ENCODE data around the gene AFAP1. TPM values are rescaled to one million over a fixed set of nuclear protein-coding genes. Genes with fewer than 3 reads are reported as not detected.
A peak's percentile ranks its signal among the peaks of the same experiment; 100 is the strongest.

Gene AFAP1
- total RNA-seq, 4 donors from 2014 or later, result 25.1 to 56.9 (median 26.4) TPM

DNA sequence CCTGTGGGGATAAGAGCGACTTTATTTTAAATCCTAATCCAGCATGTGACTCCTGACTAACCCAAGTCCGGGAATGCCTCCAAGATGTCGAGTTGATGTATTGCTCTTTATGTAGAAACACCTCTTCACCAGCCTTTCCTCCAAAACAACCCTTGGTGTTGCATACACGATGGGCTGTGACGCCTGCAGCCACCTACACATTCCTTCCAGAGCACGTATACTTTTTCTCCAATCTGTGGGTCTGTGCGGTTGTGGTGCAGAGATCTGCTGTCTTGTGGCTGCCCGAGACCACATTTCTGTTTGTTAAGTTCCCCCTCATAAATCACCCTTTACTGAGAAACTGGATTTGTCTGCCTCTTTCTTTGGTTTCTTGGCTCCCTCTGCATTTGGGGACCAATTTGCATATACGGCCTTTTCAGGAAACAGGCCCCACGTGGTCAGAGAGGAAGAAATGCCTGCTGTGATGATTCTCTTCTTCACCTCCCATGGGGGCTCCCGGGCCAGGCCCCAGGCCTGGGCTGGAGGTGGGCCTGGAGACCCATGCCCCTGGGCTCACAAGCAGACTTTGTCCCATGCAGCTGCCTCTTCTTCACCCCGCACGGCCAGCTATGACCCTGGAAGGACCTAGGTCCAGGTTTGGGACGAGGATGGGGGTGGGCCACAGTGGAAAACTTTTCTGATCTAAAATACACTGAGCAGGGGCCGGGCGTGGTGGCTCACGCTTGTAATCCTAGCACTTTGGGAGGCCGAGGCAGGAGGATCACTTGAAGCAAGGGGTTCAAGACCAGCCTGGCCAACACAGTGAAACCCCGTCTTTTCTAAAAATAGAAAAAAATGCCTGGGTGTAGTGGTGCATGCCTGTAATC, 21.4 kb upstream of the AFAP1 start:
- peak; percentile 60 to 79 (median 64) for TF ChIP-seq POLR2AphosphoS5 (IDR thresholded peaks at IDR 0.05)
- no peak for TF ChIP-seq POLR2A (IDR thresholded peaks at IDR 0.05)
- Histone ChIP-seq H3K4me1 (peaks cover 12 to 58% (median 27%) of the 10 kb centered on the region in 4 donors), H3K36me3 (no peaks in the 10 kb centered on the region), H3K27me3 (no peaks in the 10 kb centered on the region), H3K4me3 (no peak overlapping the region), H3K9me3 (no peaks in the 10 kb centered on the region), H3K27ac (peak overlapping the region; percentile 72 to 81 (median 78))
- in situ Hi-C loops (cut with MboI; ENCODE audit: low pct_ligation_motif_present in 1 of 4, low pct_unique_long_range_greater_than_20kb in 1 of 4, low sequenced_read_pairs in 3 of 4) (no loop called here), intact Hi-C loops (cut with DNase I; ENCODE audit: low total_unique reads) (loop anchor here (10.0 kb wide), 1 partner anchor 66 kb away; no protein-coding TSS in a partner anchor)
- 19 to 46% methylated on average over 7 to 19 of the region's 19 CpGs for WGBS, 2 donors (ENCODE audit: low coverage in 1 of 2)
- DNase-seq, result no peak

DNA sequence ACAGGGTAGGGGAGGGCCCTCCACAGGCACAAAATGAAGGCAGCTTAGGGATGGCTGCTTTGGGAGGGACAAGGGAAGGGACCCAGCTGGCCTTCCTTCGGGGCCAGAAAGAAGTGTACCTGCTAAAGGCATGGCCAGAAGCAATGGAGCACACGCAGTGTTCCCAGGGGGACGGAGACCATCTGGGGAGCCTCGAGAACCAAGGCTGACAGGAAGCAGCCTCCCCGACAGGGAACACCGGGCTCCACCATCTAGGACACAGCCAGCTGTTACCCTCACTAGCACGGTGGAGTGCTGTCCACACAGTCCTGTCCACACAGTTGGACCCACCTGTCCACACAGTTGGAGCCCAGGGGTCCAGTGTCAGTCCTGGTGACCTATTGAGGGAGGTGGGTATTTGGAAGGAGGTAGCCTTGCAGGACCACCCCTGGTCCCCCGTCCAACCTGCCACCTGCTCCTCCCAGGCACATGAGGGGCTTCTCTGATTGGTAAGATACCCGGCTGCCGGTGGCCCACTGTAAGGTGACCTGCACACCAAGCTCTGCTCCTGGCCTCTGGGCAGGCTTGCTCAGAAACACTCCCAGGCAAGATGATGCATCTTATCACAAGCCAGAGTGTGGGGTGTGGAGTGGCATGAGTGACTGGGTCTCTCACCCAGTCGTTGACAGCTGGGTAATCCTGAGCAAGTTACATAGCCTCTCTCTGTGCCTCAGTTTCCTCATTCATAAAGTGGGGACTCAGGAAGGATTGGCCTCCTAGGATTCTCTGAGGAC, 20.5 kb upstream of the AFAP1 start:
- WGBS, 2 donors (ENCODE audit: low coverage in 1 of 2), result 79 to 80% methylated on average over 1 to 11 of the region's 11 CpGs
- H3K27ac ChIP-seq, result peak overlapping the region; percentile 72 to 81 (median 78)
- in situ Hi-C loops (cut with MboI; ENCODE audit: low pct_ligation_motif_present in 1 of 4, low pct_unique_long_range_greater_than_20kb in 1 of 4, low sequenced_read_pairs in 3 of 4), result no loop called here

GRCh38 chr4:7959078-7959477, 19.4 kb upstream of the AFAP1 start:
- WGBS, 2 donors (ENCODE audit: low coverage in 1 of 2), result 72% methylated on average over 7 of the region's 7 CpGs; no CpG with 5 or more reads in 1 of the 2 donors
- TF ChIP-seq, protein P1, sequence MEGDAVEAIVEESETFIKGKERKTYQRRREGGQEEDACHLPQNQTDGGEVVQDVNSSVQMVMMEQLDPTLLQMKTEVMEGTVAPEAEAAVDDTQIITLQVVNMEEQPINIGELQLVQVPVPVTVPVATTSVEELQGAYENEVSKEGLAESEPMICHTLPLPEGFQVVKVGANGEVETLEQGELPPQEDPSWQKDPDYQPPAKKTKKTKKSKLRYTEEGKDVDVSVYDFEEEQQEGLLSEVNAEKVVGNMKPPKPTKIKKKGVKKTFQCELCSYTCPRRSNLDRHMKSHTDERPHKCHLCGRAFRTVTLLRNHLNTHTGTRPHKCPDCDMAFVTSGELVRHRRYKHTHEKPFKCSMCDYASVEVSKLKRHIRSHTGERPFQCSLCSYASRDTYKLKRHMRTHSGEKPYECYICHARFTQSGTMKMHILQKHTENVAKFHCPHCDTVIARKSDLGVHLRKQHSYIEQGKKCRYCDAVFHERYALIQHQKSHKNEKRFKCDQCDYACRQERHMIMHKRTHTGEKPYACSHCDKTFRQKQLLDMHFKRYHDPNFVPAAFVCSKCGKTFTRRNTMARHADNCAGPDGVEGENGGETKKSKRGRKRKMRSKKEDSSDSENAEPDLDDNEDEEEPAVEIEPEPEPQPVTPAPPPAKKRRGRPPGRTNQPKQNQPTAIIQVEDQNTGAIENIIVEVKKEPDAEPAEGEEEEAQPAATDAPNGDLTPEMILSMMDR (IDR thresholded peaks at IDR 0.05), result no peak
- intact Hi-C loops (cut with DNase I; ENCODE audit: low total_unique reads) (no loop called here), in situ Hi-C loops (cut with MboI; ENCODE audit: low pct_ligation_motif_present in 1 of 4, low pct_unique_long_range_greater_than_20kb in 1 of 4, low sequenced_read_pairs in 3 of 4) (no loop called here)
- peak overlapping the region; percentile 27 to 81 (median 76) for H3K27ac ChIP-seq
- peaks cover 0 to 4% of the 10 kb centered on the region in 2 donors for H3K9me3 ChIP-seq
- no peaks in the 10 kb centered on the region for H3K36me3 ChIP-seq
- DNase-seq, result no peak
- no peaks in the 10 kb centered on the region for H3K27me3 ChIP-seq
- peaks cover 14 to 54% (median 25%) of the 10 kb centered on the region in 4 donors for H3K4me1 ChIP-seq
- H3K4me3 ChIP-seq, result no peak overlapping the region

More for the DNA sequence above, 20.5 kb upstream of the AFAP1 start:
- Histone ChIP-seq H3K36me3 (no peaks in the 10 kb centered on the region), H3K9me3 (no peaks in the 10 kb centered on the region), H3K27me3 (no peaks in the 10 kb centered on the region), H3K4me3 (no peak overlapping the region), H3K4me1 (peaks cover 14 to 60% (median 27%) of the 10 kb centered on the region in 4 donors)
- TF ChIP-seq POLR2AphosphoS5 (IDR thresholded peaks at IDR 0.05), result no peak
- no peak for TF ChIP-seq EP300 (IDR thresholded peaks at IDR 0.05; ENCODE audit: low read depth)
- TF ChIP-seq, protein P1 (IDR thresholded peaks at IDR 0.05), result no peak
- TF ChIP-seq POLR2A (IDR thresholded peaks at IDR 0.05), result no peak
- intact Hi-C loops (cut with DNase I; ENCODE audit: low total_unique reads), result loop anchor here (10.0 kb wide), 1 partner anchor 65 kb away; no protein-coding TSS in a partner anchor
- DNase-seq, result no peak

DNA sequence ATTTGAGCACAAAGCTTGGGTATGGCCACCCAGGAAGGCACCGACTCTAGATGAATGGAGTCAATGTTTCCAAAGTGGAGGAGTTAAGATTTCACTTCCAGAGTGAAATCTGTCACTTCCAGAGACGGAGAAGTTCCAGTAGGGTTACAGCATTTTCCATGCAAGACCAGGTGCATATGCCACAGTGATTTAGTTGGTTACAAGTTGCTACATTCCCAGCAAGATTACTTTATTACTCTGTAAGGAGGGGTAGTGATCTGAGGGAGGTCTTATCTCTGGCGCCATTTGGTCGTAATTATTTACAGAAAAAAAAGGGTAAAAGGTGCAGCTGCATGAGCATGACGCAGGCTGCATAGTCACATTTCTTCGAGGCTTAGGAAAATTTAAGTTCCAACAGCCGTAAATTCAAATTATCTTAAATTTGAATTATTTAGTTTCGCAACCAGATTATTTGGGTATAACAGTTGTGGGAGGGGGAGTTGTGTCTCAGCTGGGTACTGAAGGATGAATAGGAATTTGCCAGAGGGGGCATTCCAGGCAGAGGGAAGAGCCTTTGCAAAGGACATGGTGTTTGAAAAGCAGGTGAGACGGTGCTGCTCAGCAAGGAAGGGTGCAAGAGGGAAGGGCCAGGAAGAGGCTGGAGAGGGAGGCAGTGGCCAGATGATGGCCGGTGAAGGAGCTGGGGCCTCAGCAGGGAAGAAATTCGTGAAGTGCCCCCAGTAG, 17.4 kb upstream of the AFAP1 start:
- no peaks in the 10 kb centered on the region for H3K27me3 ChIP-seq
- no peak overlapping the region for H3K4me3 ChIP-seq
- TF ChIP-seq EP300 (IDR thresholded peaks at IDR 0.05; ENCODE audit: low read depth) (no peak), POLR2AphosphoS5 (IDR thresholded peaks at IDR 0.05) (no peak), POLR2A (IDR thresholded peaks at IDR 0.05) (no peak)
- TF ChIP-seq, protein P1 (IDR thresholded peaks at IDR 0.05), result no peak
- no peaks in the 10 kb centered on the region for H3K36me3 ChIP-seq
- in situ Hi-C loops (cut with MboI; ENCODE audit: low pct_ligation_motif_present in 1 of 4, low pct_unique_long_range_greater_than_20kb in 1 of 4, low sequenced_read_pairs in 3 of 4), result no loop called here
- peak overlapping the region; percentile 37 to 55 (median 42) for H3K27ac ChIP-seq
- intact Hi-C loops (cut with DNase I; ENCODE audit: low total_unique reads), result no loop called here
- H3K9me3 ChIP-seq, result peaks cover 0 to 4% of the 10 kb centered on the region in 2 donors
- H3K4me1 ChIP-seq, result peaks cover 14 to 54% (median 25%) of the 10 kb centered on the region in 4 donors
- DNase-seq, result no peak
- WGBS, 2 donors (ENCODE audit: low coverage in 1 of 2), result 44 to 45% methylated on average over 10 to 11 of the region's 11 CpGs

Data from transverse colon (tissue), 4 donors.